Measurements from ENCODE around the gene RPS18.

The RPS18 gene

GRCh38 chr6:33292996-33293682, 21.3 kb downstream of the RPS18 start:
- DNase-seq, result no peak

DNA sequence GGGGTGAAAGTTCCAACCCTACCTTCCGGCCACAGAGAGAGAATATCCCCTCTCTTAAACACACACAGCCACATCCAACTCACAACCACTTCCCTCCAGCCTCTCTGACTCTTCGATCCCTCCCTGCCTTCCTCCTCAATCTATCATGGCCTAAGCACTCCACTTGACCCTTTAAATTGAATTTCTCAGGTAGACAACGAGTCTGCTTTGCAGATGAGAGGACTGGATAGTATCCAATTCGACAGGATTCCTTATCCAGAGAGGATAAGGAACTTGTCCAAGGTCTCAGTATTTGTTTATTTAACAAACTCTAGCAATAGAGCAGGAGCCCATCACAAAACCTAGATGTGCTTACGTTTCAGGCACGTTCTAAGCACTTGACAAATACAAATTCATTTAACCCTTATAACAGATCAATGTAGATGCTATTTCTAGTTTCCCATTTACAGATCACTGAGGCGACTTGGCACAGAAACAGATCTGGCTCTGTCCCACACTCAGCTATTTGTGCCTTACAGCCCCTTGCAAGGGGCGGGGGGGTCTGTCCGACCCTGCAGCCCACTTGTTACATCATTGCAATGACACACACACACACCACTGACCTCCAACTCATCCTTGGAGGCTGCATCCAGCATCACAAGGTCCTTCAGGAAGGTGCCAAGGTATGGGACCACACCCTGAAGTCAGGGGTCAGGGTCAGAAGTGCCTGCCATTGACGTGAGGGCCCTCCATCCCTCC, 22.4 kb downstream of the RPS18 start:
- DNase-seq, result no peak

DNA sequence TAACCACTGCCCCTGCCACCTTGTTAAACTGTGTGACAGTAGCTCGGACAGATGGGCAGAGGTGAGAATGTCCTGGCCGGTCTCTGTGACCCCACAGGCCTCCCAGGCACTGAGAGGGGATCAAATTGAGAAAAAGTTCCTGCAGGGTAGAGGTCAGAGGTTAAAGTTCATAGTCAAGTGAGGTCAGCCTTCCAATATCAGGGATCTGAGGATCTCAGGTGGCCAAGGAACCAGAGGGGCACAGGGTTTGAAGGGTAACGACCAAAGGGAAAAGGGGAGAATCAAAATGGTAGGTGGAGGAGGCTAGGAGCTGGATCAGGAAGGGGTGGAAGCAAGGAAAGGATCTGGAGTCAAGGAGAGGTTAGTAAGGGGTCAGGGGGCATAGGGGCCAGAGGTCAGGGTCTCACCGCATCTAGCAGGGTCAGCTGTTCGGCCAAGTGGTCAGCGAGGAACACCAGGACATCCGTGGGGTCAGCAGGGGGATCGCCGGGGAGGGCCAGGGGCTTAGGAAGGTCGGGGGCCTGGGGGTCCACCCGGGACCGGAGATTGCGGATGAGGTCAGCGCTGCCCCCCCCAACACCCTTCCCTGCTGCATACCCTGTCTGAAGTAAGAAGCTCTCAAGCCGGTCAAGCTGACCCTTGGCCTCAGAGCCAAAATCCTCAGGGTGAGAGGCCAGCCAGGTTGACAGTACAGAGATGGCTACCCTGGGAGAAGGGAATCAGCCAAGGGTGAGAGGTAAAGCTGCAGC, 23.9 kb downstream of the RPS18 start:
- DNase-seq, result no peak

GRCh38 chr6:33296797-33297405, 25.0 kb downstream of the RPS18 start:
- no peak for DNase-seq

GRCh38 chr6:33297406-33297955, 25.6 kb downstream of the RPS18 start:
- DNase-seq, result peak; percentile 74

DNA sequence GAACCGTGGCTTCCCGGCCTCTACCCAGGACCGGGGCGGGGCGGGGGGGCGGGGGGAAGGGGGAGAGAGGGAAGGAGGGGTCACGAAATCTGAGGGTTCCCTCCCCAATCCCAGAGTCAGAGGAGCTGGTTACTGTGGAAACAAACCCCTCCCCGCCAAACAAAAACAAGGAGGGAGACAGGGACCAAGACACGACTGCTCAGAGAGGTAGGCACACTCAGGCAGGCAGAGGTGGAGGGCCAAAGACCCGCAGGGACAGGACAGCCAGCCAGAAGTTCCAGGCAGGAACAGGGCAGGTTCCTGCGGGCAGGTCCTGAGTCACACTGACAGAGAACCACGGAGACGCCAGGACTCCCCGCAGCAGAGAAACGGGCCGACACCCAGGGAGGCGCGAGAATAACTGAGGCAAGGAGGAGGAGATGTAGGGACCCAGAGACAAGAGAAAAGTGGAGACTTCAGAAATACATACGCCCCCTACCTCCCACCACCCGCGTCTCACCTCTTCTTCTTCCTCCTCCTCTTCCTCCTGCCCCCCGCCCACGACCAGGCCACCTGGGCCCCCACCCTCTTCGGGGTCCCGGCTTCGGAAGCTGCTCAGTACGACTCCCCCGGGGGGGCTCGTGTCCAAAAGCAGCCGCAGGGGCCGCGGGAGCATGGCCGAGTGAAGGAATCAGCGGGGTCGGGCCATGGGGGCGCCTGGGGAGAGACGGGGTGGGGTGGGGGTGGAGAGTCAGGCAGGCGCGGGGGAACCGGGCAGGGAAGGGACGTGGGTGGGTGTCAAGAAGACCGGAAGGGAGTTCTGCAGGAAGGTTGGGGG, 26.3 kb downstream of the RPS18 start:
- DNase-seq, result peak; percentile 85

- DNase-seq, result peak; percentile 93
Observed at GRCh38 chr6:33298773-33299236, 26.9 kb downstream of the RPS18 start, which contains the start of gene RGL2. TSS of gene RGL2 (minus strand) at chr6:33298942. CDS start at chr6:33298610, 332 bp downstream.

GRCh38 chr6:33299237-33299944, 27.5 kb downstream of the RPS18 start:
- DNase-seq, result peak; percentile 99

DNA sequence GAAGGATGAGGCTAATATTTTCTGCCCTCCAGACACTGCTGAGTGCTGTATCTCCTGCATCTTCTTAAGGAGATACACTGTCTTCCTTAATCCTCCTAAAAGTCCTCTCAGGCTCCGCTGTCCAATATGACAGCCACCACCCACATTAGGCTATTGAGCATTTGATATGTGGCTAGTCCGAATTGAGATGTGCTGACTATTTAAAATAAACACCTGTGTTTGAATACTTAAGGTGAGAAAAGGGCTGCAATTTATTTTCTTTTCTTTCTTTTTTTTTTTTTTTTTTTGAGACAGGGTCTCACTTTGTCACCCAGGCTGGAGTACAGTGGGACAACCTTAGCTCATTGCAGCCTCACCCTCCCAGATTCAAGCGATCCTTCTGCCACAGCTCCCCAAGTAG, 30.0 kb downstream of the RPS18 start:
- DNase-seq, result no peak

GRCh38 chr6:33304216-33304615, 32.3 kb downstream of the RPS18 start:
- no peak for DNase-seq

- no peak for DNase-seq
Observed at GRCh38 chr6:33305052-33305451, 33.2 kb downstream of the RPS18 start.

GRCh38 chr6:33306356-33306755, 34.5 kb downstream of the RPS18 start:
- DNase-seq, result no peak

- peak; percentile 72 for DNase-seq
Observed at GRCh38 chr6:33312361-33313104, 40.7 kb downstream of the RPS18 start.

- peak; percentile 79 for DNase-seq
Observed at GRCh38 chr6:33313105-33313708, 41.3 kb downstream of the RPS18 start.

- peak; percentile 90 for DNase-seq
Observed at GRCh38 chr6:33313709-33314514, 42.0 kb downstream of the RPS18 start, which contains the start of gene TAPBP. TSS of gene TAPBP (minus strand) at chr6:33314078. CDS start at chr6:33314041, 37 bp downstream.

DNA sequence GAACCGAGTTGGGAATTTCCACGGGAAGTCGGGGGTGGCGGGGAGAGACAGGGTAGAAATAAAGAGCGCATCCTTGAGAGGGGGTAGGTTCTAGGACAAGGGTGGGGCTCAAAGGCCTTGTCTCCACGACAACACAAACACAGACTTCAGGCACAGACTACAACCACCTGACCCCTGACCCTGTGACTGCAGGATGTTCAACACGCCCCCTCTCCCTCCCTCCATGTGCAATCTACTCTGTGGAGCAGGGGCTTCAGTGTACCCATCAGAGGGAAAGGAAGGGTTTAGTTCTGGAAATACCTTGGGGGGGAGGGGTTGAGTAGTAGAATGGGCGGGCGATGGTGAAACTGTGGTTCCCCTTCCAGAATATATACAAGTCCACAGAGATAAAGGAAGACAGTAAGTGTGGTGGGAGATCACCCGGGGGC, 42.7 kb downstream of the RPS18 start:
- DNase-seq, result peak; percentile 82

DNA sequence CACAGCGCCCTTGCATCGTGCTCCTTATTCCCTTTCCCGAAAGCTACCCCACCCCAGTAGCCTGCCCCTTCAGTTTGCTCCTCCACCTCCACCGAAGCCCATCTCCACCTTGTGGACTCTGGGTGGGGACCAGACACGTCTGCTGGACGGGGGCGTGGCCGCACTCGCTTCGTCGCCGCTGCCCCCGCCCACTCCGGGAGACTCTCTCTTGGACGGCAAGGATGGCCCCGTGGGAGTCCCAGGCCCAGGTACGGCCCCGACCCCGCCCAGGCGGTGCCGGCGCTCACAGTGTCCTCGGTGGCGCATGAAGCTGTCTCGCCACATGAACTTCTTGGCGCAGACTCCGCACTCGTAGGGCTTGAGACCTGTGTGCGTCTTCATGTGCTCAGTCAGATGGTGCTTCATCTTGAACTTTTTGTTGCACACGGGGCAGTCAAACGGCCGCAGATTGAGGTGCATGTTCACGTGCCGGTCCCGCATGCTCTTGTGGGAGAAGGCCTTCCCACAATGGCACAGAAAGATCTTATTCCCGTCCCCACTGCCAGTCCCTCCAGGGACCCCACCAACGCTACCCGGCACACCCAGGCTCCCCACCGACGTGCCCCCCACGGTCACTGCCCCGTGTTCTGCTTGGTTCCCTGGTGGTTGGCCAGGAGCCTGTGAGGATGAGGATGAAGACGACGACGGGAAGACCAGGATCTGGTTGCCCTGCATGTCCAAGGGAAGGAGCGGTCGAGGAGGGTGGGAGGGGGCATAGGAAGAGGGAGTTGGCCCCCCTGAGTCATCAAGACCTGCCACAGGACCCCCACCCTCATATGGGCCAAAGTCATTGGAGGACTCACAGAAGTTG, 43.3 kb downstream of the RPS18 start:
- DNase-seq, result peak; percentile 69

Measured in OCI-M1 (cell line).